Psoas muscle (tissue), 8 donors: ENCODE measurements around the gene CCNI. TPM values are rescaled to one million over a fixed set of nuclear protein-coding genes. Genes with fewer than 3 reads are reported as not detected.

Experiments used
- ATAC-seq, 4 donors: fragments of 200-7000 bp; cut with Tn5 transposase; one replicate each; pipeline ENCODE4 v1.9.1; 2020; ENCODE audit warnings: moderate library complexity in 3 of 4, mild to moderate bottlenecking in 2 of 4
- DNase-seq, 2 donors: peaks; one replicate each; pipeline ENCODE4 v3.0.0-alpha.2; 2020
- H3K27ac ChIP-seq: fragments of 200-600 bp; one replicate; pipeline ENCODE4 v1.8.0; 2022
- H3K27me3 ChIP-seq, 3 donors: fragments of 200-600 bp in 1 of 3; one replicate each; pipeline versions ENCODE4 v1.6.1 to v1.8.0; 2013 to 2022; ENCODE audit warnings: low read length in 2 of 3, mild to moderate bottlenecking in 2 of 3, moderate library complexity in 1 of 3; ENCODE audit not compliant: insufficient read depth in 3 of 3
- H3K36me3 ChIP-seq, 2 donors: fragments of 200-600 bp in 1 of 2; one replicate each; pipeline versions ENCODE4 v1.6.1 to v1.8.0; 2013 to 2022; ENCODE audit warnings: low read depth in 1 of 2, mild to moderate bottlenecking in 1 of 2, moderate library complexity in 1 of 2; ENCODE audit not compliant: insufficient read depth in 1 of 2
- H3K4me1 ChIP-seq: fragments of 200-600 bp; one replicate; pipeline ENCODE4 v1.8.0; 2022
- H3K4me3 ChIP-seq: fragments of 200-600 bp; one replicate; pipeline ENCODE4 v1.8.0; 2022; ENCODE audit warnings: mild to moderate bottlenecking
- H3K9me3 ChIP-seq: fragments of 200-600 bp; one replicate; pipeline ENCODE4 v1.8.0; 2022
- CTCF ChIP-seq: fragments of 200-600 bp; IDR thresholded peaks from one replicate; pipeline ENCODE4 v1.8.0; 2022; ENCODE audit warnings: antibody characterized with exemption
- WGBS, 3 donors: extraction: QIAGEN DNeasy Blood & Tissue Kit; methylation state at CpG; one replicate each; pipeline versions ENCODE4 v1.1.6 to v1.1.7; 2013; 5-methylcytosine and 5-hydroxymethylcytosine counted together
- intact Hi-C, 2 donors: fragments of 100-400 bp; cut with DNase I; formaldehyde crosslinking; loops; one replicate each; pipeline versions ENCODE4 v1.11.0 to v1.14.2; 2022
- polyA plus RNA-seq, 3 donors: library from polyadenylated mRNA; stranded (reverse); fragments of 200-250 nt; gene quantifications; one replicate each; pipeline ENCODE4 v1.2.3, GENCODE V29; 2013
- total RNA-seq, 4 donors: library from RNA; stranded (reverse); fragmentation: NEBNext Ultra II Directional in 2 of 4; extraction: Animal tissue kit (Norgen Biotek cat#: 25700) in 2 of 4; gene quantifications; one replicate each; pipeline versions ENCODE4 v1.2.1 to v1.2.4, GENCODE V29; 2021 to 2023
- donor health status: healthy with polysubstance abuse.
- donor health status: DM: no; HTN: no; CAD: no; lungs with moderate emphysema.
- donor health status: Bipolar disorder and iron deficiency.
- donor health status: healthy.
- donor health status: DM: yes; HTN: yes; CAD: no.
- donor health status: DM: no; HTN: no; CAD: no.
- donor health status: DM: no; HTN: no; CAD: no.
- donor health status: DM: yes; HTN: yes; CAD: no.

The CCNI gene
- total and polyA plus RNA-seq, 7 donors: 82.1 to 182 (median 147) TPM

GRCh38 chr4:77095101-77095821, 19.5 kb upstream of the CCNI start:
- WGBS, 3 donors: 25 to 44% (median 25%) methylated on average over 6 of the region's 6 CpGs
- Histone ChIP-seq H3K4me3 (no peak overlapping the region), H3K36me3 (no peaks in the 10 kb centered on the region), H3K4me1 (no peaks in the 10 kb centered on the region), H3K27me3 (no peaks in the 10 kb centered on the region), H3K9me3 (no peaks in the 10 kb centered on the region), H3K27ac (no peak overlapping the region)
- intact Hi-C loops: loop anchor here (2.0 to 5.0 kb wide), 4 partner anchors 57 to 108 kb away; partner anchors contain the start of gene CCNG2 (in 1 of the 2)
- DNase-seq: peak; percentile 70 to 85
- peak; percentile 94 to 99 (median 96) for ATAC-seq
- peak; percentile 80 for TF ChIP-seq CTCF

- ATAC-seq: no peak
- 94 to 99% (median 96%) methylated on average over 3 of the region's 3 CpGs for WGBS, 3 donors
- no peak for TF ChIP-seq CTCF
- no peak overlapping the region for H3K4me3 ChIP-seq
- DNase-seq: no peak
- H3K36me3 ChIP-seq: no peaks in the 10 kb centered on the region
- H3K27ac ChIP-seq: no peak overlapping the region
- no peaks in the 10 kb centered on the region for H3K27me3 ChIP-seq
- no peaks in the 10 kb centered on the region for H3K9me3 ChIP-seq
- intact Hi-C loops: loop anchor here in 1 of 2 donors (2.0 kb wide), 1 partner anchor 108 kb away; no protein-coding TSS in a partner anchor
- no peaks in the 10 kb centered on the region for H3K4me1 ChIP-seq
Measured at GRCh38 chr4:77094496-77094895, 18.7 kb upstream of the CCNI start.

- 73 to 88% (median 80%) methylated on average over 1 of the region's 1 CpG for WGBS, 3 donors
- DNase-seq (no peak), ATAC-seq (no peak)
- no peaks in the 10 kb centered on the region for H3K27me3 ChIP-seq
- no peak overlapping the region for H3K4me3 ChIP-seq
- no peak for TF ChIP-seq CTCF
- H3K27ac ChIP-seq: no peak overlapping the region
- intact Hi-C loops: no loop called here
- no peaks in the 10 kb centered on the region for H3K36me3 ChIP-seq
- H3K9me3 ChIP-seq: no peaks in the 10 kb centered on the region
- no peaks in the 10 kb centered on the region for H3K4me1 ChIP-seq
Measured at GRCh38 chr4:77093401-77093800, 17.6 kb upstream of the CCNI start.

- H3K4me3 ChIP-seq: no peak overlapping the region
- ATAC-seq (no peak), DNase-seq (no peak)
- H3K9me3 ChIP-seq: no peaks in the 10 kb centered on the region
- H3K27ac ChIP-seq: no peak overlapping the region
- H3K27me3 ChIP-seq: no peaks in the 10 kb centered on the region
- H3K4me1 ChIP-seq: no peaks in the 10 kb centered on the region
- no peaks in the 10 kb centered on the region for H3K36me3 ChIP-seq
- no peak for TF ChIP-seq CTCF
- WGBS, 3 donors: 87 to 91% (median 88%) methylated on average over 2 of the region's 2 CpGs
- intact Hi-C loops: no loop called here
Measured at GRCh38 chr4:77092975-77093374, 17.2 kb upstream of the CCNI start.
